IPS DF 4.7 (cell line): ENCODE data around the gene CDC20B.
"Not testable (repeated sequence)": the region's sequence is repeated elsewhere in the genome, so short reads cannot be mapped to it uniquely, and the experiment has no call there.

ENCODE experiments used
- DNase-seq: peaks from one replicate; pipeline ENCODE4 v3.0.0-alpha.2; 2013; ENCODE audit warnings: low spot score; ENCODE audit errors: extremely low read depth

The CDC20B gene

DNA sequence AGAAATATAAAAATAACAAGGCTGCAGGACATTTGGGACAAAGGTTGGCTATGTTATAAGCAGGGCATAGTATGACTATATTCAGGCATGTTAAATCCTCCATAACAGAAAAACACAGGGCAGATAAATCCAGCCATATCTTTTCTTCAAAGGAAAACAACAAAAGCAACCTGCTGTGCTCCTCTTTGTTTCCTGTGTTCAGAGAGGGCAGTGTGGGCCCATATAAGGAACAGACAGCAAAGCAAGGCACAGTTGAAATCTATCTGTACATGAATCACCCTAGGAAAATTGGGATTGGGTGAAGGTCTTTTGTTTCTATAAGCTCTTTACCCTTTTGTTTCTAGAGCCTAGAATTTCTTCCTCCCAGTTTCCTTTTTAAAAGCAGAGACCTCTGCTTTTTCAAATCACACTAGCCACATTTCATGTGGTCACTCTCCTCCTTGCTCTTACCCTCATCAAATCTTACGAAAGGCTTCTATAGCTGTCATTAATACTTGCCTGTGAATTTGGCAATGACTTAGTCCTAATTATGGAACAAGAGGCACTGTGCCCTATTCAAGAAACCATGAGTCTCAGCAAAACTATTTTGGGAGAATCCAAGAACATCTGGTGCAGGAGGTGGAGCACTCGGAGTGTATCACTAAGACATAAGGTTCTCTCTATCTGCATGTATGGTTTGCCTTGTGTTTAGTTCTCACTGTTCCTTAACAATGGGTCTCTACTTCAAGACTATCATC is 68.8 kb downstream of the CDC20B start:
- DNase-seq = no peak

- DNase-seq = no peak
Observed at GRCh38 chr5:55102348-55102747, 70.6 kb downstream of the CDC20B start, which contains the start of gene GZMA. Gene GZMA, plus strand, starts transcription at chr5:55102646. Its CDS starts 37 bp downstream, at chr5:55102683.

DNA sequence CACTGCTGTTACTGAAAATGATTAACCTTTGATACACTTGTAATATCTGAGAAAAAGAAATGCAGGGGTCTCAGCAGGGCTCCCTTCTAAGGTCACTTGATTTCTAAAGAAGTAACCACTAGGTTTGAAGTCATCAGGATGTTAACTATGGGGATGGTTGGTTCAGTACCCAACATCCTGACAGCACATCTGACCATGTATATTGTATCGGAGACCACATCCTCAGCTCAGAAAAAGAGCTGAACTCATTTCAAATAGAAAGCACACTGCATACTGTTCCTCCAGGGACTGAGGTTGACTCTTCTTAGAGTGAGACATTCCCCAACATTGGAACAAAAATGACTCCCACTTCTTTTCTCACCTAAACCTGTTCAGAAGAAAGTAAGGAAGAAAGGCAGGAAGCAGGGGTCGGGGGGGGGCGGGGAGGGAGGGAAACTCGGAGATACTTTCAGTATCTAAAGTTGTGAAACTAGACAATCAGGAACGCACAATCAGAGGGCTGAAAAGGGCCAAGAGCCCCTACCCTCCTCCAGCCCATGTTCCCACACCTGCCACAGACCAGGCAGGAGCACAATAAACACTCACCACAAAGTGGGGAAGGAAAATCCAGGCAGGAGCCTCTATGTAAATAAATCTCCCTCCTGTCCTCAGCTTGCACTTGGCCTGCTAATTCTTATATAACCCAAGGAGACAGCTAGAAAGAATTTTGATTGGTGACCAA is 71.3 kb downstream of the CDC20B start:
- DNase-seq = no peak

- not testable (repeated sequence) for DNase-seq
Observed at GRCh38 chr5:55101148-55101547, 71.8 kb downstream of the CDC20B start.

GRCh38 chr5:55096861-55097260 is 76.1 kb downstream of the CDC20B start:
- no peak for DNase-seq

DNA sequence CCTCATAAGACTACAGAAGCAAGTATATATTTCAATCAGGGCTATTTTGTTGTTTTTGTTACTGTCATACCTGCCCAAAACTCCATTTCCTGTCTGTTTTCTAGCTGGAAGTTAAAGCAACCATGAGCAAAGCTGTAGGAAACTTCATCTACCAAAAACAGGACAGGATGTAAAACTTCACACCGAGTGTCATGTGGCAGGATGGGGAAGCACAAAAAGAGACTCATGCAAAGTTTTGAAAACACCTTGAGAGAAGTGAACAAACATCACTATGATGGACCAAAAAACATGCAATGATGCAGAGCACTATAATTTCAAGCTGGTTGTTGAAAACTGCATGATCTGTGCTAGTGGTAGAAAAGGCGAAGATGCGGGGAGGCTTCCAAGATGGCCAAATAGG is 76.8 kb downstream of the CDC20B start:
- no peak for DNase-seq

GRCh38 chr5:55091011-55091410 is 82.0 kb downstream of the CDC20B start:
- not testable (repeated sequence) for DNase-seq

DNA sequence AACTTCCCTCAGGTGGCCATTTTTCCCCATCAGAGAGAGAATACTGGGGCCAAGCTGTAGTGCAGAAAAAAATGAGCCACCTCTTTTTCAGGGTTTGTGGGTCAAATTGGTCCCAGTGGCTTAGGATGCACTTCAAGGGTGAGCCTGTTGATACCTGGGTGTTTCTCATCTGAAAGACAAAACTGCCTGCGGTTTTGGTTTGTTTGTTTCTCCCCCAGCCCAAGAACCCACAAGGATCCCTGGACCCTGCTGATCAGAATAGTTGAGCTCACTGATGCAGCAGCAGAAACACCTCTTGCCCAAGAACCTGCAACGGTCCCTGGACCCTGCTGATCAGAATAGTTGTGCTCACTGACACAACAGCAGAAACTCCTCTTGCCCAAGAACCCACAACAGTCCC is 83.7 kb downstream of the CDC20B start:
- DNase-seq = not testable (repeated sequence)

DNA sequence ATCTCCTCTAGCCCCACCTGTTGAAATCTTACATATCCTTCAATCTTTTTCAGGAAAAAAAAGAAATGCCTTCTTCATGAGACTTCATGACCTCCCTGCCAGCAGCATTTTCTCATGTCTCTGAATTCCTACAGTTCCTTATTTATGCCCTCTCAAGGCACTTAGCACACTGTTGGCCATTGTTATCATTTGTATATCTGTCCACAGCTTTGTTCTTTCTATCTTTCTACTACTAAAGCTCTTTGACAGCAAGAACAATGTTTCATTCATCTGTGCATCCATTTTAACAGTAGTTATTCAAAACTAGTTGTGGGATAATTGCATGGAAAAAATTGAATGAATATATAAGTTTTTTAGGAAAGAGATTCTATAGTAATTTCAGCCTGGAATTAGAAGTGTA is 91.4 kb downstream of the CDC20B start:
- no peak for DNase-seq

GRCh38 chr5:55073211-55073610 is 99.8 kb downstream of the CDC20B start:
- no peak for DNase-seq

- no peak for DNase-seq
Observed at GRCh38 chr5:55072666-55073065, 100.3 kb downstream of the CDC20B start.

DNA sequence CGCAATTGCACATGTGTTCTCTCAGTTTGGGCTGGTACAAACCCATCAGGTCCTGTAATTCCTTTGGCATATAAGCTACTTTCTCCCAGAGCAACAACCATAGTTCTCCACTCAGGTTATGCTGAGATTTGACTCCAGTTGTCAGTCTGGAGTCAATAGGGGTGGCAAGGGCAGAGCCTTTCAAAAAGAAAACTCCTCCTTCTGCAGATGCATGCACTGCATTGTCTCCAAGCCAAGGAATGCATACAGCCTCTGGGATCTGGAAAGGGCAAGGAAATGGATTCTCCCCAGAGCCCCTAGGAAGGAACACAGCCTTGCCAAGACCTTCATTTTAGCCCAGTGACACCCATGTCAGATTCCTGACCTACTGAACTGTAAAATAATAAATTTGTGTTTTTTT is 101.6 kb downstream of the CDC20B start:
- no peak for DNase-seq

- DNase-seq = no peak
Observed at GRCh38 chr5:55070968-55071367, 102.0 kb downstream of the CDC20B start.

GRCh38 chr5:55066277-55066676 is 106.7 kb downstream of the CDC20B start:
- DNase-seq = no peak

DNA sequence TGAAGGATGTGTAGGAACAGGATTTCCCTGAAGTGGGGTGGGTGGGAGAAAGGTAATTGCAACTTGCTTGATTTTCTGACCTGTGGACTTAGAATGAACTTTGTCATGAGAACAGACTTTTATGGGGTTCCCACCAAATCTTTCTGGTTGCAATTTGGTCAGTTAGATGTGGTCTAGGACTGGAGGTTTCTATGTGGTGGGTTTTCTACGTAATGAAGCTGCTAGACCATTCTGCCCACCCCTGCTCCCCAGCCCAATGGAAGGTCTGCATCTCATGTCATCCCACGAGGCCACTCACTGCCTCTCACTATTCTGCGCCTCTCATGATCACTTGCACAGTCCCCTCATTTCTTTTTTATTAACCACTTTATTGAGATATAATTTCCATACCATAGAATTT is 108.5 kb downstream of the CDC20B start:
- no peak for DNase-seq

GRCh38 chr5:55063899-55064298 is 109.1 kb downstream of the CDC20B start:
- DNase-seq = no peak

GRCh38 chr5:55063220-55063863 is 109.6 kb downstream of the CDC20B start:
- no peak for DNase-seq
